Kidney (tissue), 14 donors: ENCODE data around the gene DNM2. TPM values are rescaled to one million over a fixed set of nuclear protein-coding genes. Genes with fewer than 3 reads are reported as not detected.

Experiments used
- DNase-seq, 5 donors: peaks; one replicate each; pipeline ENCODE4 v3.0.0-alpha.2; 2013 to 2020
- FAIRE-seq: peaks from 2 replicates; lab custom pipeline; 2012; peaks lifted over from hg19 to GRCh38; lab: Jason Lieb, UNC
- H3K27ac ChIP-seq, 2 donors: one replicate each; pipeline ENCODE4 v1.7.0; 2013; ENCODE audit warnings: low read depth in 2 of 2, low read length in 2 of 2, inconsistent platforms in 1 of 2
- H3K27me3 ChIP-seq: one replicate; pipeline ENCODE4 v1.7.1; 2013; ENCODE audit warnings: low read length, inconsistent platforms; ENCODE audit not compliant: control insufficient read depth, insufficient read depth
- H3K36me3 ChIP-seq, 3 donors: one replicate each; pipeline versions ENCODE4 v1.7.0 to v1.7.1; 2013; ENCODE audit warnings: low read length in 3 of 3, control low read depth in 1 of 3, inconsistent platforms in 1 of 3; ENCODE audit not compliant: insufficient read depth in 3 of 3, control insufficient read depth in 2 of 3
- H3K4me1 ChIP-seq, 3 donors: one replicate each; pipeline versions ENCODE4 v1.7.0 to v1.7.1; 2013; ENCODE audit warnings: low read length in 3 of 3, inconsistent platforms in 1 of 3, low read depth in 1 of 3; ENCODE audit not compliant: control insufficient read depth in 2 of 3, insufficient read depth in 2 of 3
- H3K4me3 ChIP-seq, 3 donors: one replicate each; pipeline versions ENCODE4 v1.7.0 to v1.8.1; 2013; ENCODE audit warnings: low read length in 3 of 3, control low read depth in 1 of 3, inconsistent platforms in 1 of 3
- H3K9ac ChIP-seq, 3 donors: one replicate each; pipeline versions ENCODE4 v1.7.0 to v1.7.1; 2013; ENCODE audit warnings: low read length in 3 of 3, control low read depth in 1 of 3, inconsistent platforms in 1 of 3
- H3K9me3 ChIP-seq, 3 donors: one replicate each; pipeline versions ENCODE4 v1.7.0 to v1.7.1; 2013; ENCODE audit warnings: low read length in 3 of 3, control low read depth in 1 of 3, inconsistent platforms in 1 of 3; ENCODE audit not compliant: control insufficient read depth in 2 of 3, insufficient read depth in 1 of 3
- intact Hi-C: fragments of 100-400 bp; cut with DNase I; formaldehyde crosslinking; loops from one replicate; pipeline ENCODE4 v1.11.1; 2022
- polyA plus RNA-seq: library from polyadenylated mRNA; stranded (reverse); fragments of 350-450 nt; fragmentation: Illumina TruSeq; extraction: RNeasy Lipid Tissue Mini Kit (QIAGEN cat#74804); gene quantifications from one replicate; pipeline ENCODE4 v1.2.3, GENCODE V29; 2014; ENCODE audit warnings: low read depth, low replicate concordance; ENCODE audit not compliant: insufficient read depth
- total RNA-seq: library from RNA; stranded (reverse); fragmentation: NEBNext Ultra II Directional; extraction: Animal tissue kit (Norgen Biotek cat#: 25700); gene quantifications from one replicate; pipeline ENCODE4 v1.2.1, GENCODE V29; 2021
- TF ChIP-seq, protein P1 (sequence below): IDR thresholded peaks from 3 replicates; pipeline ENCODE4 v1.5.1; 2012; ENCODE audit warnings: mild to moderate bottlenecking, moderate library complexity, borderline replicate concordance; ENCODE audit not compliant: insufficient read depth; ENCODE audit errors: extremely low read depth
- donor health status: control.
- donor health status: control.
- donor health status: control.
- donor health status: control.
- donor health status: control.
- donor health status: DM: yes; HTN: yes; CAD: no.
- donor health status: Normal renal cell carcinoma (clear cell type).

The DNM2 gene
- total and polyA plus RNA-seq, 2 donors from 2014 or later = 79.0 to 226 TPM

DNA sequence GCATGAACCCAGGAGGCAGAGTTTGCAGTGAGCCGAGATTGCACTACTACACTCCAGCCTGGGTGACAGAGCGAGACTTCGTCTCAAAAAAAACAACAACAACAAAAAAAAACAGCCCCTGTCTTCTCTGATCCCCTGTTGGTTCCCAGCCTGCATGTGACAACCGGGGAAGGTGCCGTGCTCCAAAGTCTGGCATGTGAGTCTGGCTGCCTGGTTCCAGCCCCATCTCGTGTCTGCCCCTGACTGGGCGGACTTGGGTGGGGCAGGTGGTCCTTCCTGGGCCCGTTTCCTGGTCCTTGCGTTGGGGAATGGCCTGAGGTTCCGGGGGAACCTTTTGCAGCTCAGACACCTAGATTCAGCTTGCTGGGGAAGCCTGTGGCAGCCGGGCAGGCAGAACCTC lies 50.5 kb downstream of the DNM2 start:
- H3K9ac ChIP-seq = peak overlapping the region in 2 of 3 donors; percentile 2 to 21
- no peaks in the 10 kb centered on the region for H3K9me3 ChIP-seq
- intact Hi-C loops = no loop called here
- H3K27me3 ChIP-seq = no peaks in the 10 kb centered on the region
- H3K4me3 ChIP-seq = no peak overlapping the region
- H3K36me3 ChIP-seq = peaks cover 0 to 6% (median 3%) of the 10 kb centered on the region in 3 donors
- no peak for FAIRE-seq
- H3K4me1 ChIP-seq = peaks cover 0 to 69% (median 62%) of the 10 kb centered on the region in 3 donors
- peak overlapping the region; percentile 82 to 86 for H3K27ac ChIP-seq
- DNase-seq = no peak
- TF ChIP-seq, protein P1, sequence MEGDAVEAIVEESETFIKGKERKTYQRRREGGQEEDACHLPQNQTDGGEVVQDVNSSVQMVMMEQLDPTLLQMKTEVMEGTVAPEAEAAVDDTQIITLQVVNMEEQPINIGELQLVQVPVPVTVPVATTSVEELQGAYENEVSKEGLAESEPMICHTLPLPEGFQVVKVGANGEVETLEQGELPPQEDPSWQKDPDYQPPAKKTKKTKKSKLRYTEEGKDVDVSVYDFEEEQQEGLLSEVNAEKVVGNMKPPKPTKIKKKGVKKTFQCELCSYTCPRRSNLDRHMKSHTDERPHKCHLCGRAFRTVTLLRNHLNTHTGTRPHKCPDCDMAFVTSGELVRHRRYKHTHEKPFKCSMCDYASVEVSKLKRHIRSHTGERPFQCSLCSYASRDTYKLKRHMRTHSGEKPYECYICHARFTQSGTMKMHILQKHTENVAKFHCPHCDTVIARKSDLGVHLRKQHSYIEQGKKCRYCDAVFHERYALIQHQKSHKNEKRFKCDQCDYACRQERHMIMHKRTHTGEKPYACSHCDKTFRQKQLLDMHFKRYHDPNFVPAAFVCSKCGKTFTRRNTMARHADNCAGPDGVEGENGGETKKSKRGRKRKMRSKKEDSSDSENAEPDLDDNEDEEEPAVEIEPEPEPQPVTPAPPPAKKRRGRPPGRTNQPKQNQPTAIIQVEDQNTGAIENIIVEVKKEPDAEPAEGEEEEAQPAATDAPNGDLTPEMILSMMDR = no peak

DNA sequence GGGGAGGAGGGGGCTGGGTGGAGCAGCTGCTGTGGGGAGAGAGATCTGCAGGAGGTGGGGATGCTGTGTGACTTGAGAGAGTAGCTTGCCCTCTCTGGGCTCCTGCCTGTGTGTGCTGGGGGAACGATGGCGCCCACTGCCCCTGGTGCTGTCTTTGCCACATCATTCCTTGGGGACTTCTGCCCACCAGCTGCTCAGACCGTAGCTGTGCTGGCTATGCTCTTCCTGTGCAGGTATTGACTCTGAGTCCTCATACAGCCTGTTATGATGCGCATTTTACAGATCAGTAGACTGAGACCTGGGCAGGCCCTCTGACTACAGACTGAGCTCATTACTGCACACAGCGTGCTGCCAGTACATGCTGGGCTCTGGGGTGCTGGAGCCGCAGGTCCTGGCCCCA lies 51.1 kb downstream of the DNM2 start:
- intact Hi-C loops = no loop called here

DNA sequence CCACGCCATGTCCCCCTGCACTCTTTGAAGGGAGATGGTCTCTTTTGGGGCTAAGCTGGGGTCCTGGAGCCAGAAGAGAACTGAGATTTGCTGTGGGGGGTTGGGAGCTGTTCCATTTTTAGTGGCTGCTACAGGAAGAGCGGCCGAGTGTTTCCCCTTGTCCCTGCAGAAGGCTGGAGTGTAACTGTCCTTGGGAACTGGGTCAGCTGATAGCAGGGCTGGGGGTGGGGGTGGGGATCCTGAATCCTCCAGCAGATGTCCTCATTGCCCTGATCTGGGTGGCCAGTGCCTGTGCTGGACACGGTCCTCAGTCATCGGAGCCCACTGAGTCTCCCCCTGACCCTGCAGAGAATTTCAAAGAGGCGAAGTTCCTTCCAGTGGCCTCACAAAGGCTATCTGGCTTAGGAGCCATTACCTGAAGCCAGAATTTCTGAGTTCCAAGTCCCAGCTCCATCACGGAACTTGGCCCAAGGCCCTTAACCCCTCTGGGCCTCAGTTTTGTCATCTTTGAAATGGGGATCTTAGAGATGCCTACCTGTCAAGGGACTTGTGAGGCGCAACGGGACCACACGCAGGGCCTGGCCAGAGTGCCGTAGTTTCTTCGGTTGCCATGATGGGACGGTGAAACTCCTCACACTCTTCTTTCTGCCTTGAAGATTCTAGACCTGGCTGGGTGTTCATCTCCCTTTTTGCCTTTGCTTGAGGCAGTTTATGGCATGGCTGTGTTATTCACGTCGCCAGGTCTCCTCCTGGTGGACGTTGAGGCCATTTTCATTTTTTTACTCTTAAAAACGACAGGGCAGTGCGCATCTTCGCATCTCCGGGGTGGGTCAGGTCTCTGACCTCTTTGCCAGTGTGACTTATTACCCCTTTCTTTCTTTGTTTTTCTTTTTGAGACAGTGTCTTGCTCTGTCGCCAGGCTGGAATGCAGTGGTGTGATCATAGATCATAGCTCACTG lies 51.9 kb downstream of the DNM2 start:
- FAIRE-seq (no peak), DNase-seq (peak in 4 of 5 donors; percentile 49 to 73 (median 64))
- H3K4me1 ChIP-seq = peaks cover 0 to 56% (median 49%) of the 10 kb centered on the region in 3 donors
- TF ChIP-seq, protein P1 = peak; percentile 59
- peaks cover 6 to 10% (median 7%) of the 10 kb centered on the region in 3 donors for H3K36me3 ChIP-seq
- peak overlapping the region in 2 of 3 donors; percentile 2 to 62 for H3K9ac ChIP-seq
- peak overlapping the region; percentile 82 to 86 for H3K27ac ChIP-seq
- no peaks in the 10 kb centered on the region for H3K9me3 ChIP-seq
- H3K4me3 ChIP-seq = peak overlapping the region in 1 of 3 donors; percentile 41
- H3K27me3 ChIP-seq = no peaks in the 10 kb centered on the region
- intact Hi-C loops = loop anchor here (10.0 kb wide), 1 partner anchor 55 kb away; the partner anchor contains the start of gene DNM2

More for the DNA sequence above, 51.1 kb downstream of the DNM2 start:
- Histone ChIP-seq H3K36me3 (peaks cover 3 to 8% (median 5%) of the 10 kb centered on the region in 3 donors), H3K9ac (peak overlapping the region in 1 of 3 donors; percentile 21), H3K27me3 (no peaks in the 10 kb centered on the region), H3K27ac (peak overlapping the region; percentile 82 to 86), H3K4me1 (peaks cover 0 to 64% (median 56%) of the 10 kb centered on the region in 3 donors), H3K4me3 (peak overlapping the region in 1 of 3 donors; percentile 41), H3K9me3 (no peaks in the 10 kb centered on the region)
- DNase-seq (no peak), FAIRE-seq (no peak)
- TF ChIP-seq, protein P1 = no peak
